DND-41 (cell line): ENCODE data around the gene TIMM8A.

Experiments
- CTCF ChIP-seq: IDR thresholded peaks from 2 replicates; pipeline ENCODE4 v1.5.1; 2012; ENCODE audit warnings: borderline replicate concordance, low read length, moderate library complexity, mild to moderate bottlenecking; ENCODE audit not compliant: poor library complexity, severe bottlenecking; ENCODE audit errors: extremely low read depth
- EZH2 ChIP-seq: IDR thresholded peaks from 3 replicates; pipeline ENCODE4 v1.6.1; 2012; ENCODE audit warnings: borderline replicate concordance, low read depth, mild to moderate bottlenecking, moderate library complexity, low read length, inconsistent platforms; ENCODE audit not compliant: severe bottlenecking

- no peak for TF ChIP-seq CTCF
- no peak for TF ChIP-seq EZH2
These were observed 21.1 kb upstream of the TIMM8A start for GRCh38 chrX:101369687-101370086.
